Measurements from ENCODE around the gene WDR48.

DNA sequence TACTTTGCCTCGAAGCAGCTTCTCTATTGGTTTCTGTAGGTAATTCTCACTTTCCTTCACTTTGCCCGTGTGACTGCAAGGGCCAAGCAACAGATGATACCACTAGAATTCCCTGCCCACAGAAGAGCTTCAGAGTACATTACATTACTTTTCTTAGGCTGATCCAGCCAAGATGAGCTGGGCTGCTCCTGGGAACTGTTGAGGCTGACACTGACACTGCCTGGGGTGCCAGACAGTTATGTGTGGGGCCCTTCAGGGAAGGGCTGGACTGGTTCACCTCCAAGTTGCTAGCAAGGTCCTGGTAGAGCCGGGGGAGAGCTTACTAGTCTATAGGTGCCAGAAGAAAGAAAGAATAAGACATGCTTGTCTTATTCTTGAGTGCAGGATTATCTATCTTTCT, 36.6 kb downstream of the WDR48 start:
- TF ChIP-seq, protein P1, sequence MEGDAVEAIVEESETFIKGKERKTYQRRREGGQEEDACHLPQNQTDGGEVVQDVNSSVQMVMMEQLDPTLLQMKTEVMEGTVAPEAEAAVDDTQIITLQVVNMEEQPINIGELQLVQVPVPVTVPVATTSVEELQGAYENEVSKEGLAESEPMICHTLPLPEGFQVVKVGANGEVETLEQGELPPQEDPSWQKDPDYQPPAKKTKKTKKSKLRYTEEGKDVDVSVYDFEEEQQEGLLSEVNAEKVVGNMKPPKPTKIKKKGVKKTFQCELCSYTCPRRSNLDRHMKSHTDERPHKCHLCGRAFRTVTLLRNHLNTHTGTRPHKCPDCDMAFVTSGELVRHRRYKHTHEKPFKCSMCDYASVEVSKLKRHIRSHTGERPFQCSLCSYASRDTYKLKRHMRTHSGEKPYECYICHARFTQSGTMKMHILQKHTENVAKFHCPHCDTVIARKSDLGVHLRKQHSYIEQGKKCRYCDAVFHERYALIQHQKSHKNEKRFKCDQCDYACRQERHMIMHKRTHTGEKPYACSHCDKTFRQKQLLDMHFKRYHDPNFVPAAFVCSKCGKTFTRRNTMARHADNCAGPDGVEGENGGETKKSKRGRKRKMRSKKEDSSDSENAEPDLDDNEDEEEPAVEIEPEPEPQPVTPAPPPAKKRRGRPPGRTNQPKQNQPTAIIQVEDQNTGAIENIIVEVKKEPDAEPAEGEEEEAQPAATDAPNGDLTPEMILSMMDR (IDR thresholded peaks at IDR 0.05; ENCODE audit: low read length): no peak
- no peak for TF ChIP-seq EZH2 (IDR thresholded peaks at IDR 0.05; ENCODE audit: borderline replicate concordance, low read length)

Data from OCI-LY1 (cell line).